Upper lobe of right lung (tissue), 1 donor: ENCODE data around the gene TFF3. TPM values are rescaled to one million over a fixed set of nuclear protein-coding genes. Genes with fewer than 3 reads are reported as not detected.

ENCODE experiments used
- ATAC-seq: fragments of 200-7000 bp; cut with Tn5 transposase; one replicate; pipeline ENCODE4 v1.9.1; 2020; ENCODE audit warnings: mild to moderate bottlenecking, moderate library complexity
- DNase-seq: peaks from one replicate; pipeline ENCODE4 v3.0.0-alpha.2; 2020
- H3K27ac ChIP-seq: fragments of 200-600 bp; one replicate; pipeline ENCODE4 v1.8.0; 2022
- H3K27me3 ChIP-seq: fragments of 200-600 bp; one replicate; pipeline ENCODE4 v1.8.0; 2022; ENCODE audit warnings: mild to moderate bottlenecking
- H3K36me3 ChIP-seq: fragments of 200-600 bp; one replicate; pipeline ENCODE4 v1.8.0; 2022
- H3K4me1 ChIP-seq: fragments of 200-600 bp; one replicate; pipeline ENCODE4 v1.8.0; 2022
- H3K4me3 ChIP-seq: fragments of 200-600 bp; one replicate; pipeline ENCODE4 v1.8.0; 2022; ENCODE audit warnings: mild to moderate bottlenecking
- H3K9me3 ChIP-seq: fragments of 200-600 bp; one replicate; pipeline ENCODE4 v1.8.0; 2022
- CTCF ChIP-seq: fragments of 200-600 bp; IDR thresholded peaks from one replicate; pipeline ENCODE4 v1.8.0; 2022; ENCODE audit warnings: antibody characterized with exemption
- intact Hi-C: fragments of 100-400 bp; cut with DNase I; formaldehyde crosslinking; loops from one replicate; pipeline ENCODE4 v1.11.0; 2022
- total RNA-seq: library from RNA; stranded (reverse); fragmentation: NEBNext Ultra II Directional; extraction: Animal tissue kit (Norgen Biotek cat#: 25700); gene quantifications from one replicate; pipeline ENCODE4 v1.2.1, GENCODE V29; 2021
- donor health status: DM: no; HTN: yes; CAD: no; lungs with severe emphysema.

TFF3 gene
- total RNA-seq, 1 donor from 2014 or later = 19.6 TPM

- Histone ChIP-seq H3K36me3 (no peaks in the 10 kb centered on the region), H3K4me3 (no peak overlapping the region), H3K27ac (no peak overlapping the region), H3K27me3 (no peaks in the 10 kb centered on the region), H3K9me3 (no peaks in the 10 kb centered on the region), H3K4me1 (peaks cover 18% of the 10 kb centered on the region)
- no peak for TF ChIP-seq CTCF
- DNase-seq (no peak), ATAC-seq (no peak)
- intact Hi-C loops = no loop called here
Measured at GRCh38 chr21:42317826-42318746, 2.9 kb upstream of the TFF3 start.

GRCh38 chr21:42317341-42317741 lies 2.1 kb upstream of the TFF3 start:
- no peak for DNase-seq
- ATAC-seq = no peak
- Histone ChIP-seq H3K27me3 (no peaks in the 10 kb centered on the region), H3K27ac (no peak overlapping the region), H3K4me1 (peaks cover 19% of the 10 kb centered on the region), H3K4me3 (no peak overlapping the region), H3K36me3 (no peaks in the 10 kb centered on the region), H3K9me3 (no peaks in the 10 kb centered on the region)
- intact Hi-C loops = no loop called here
- TF ChIP-seq CTCF = no peak

- DNase-seq = no peak
- intact Hi-C loops = no loop called here
Measured at GRCh38 chr21:42316891-42317290, 1.7 kb upstream of the TFF3 start.

GRCh38 chr21:42314616-42315295 lies 453 bp downstream of the TFF3 start:
- H3K9me3 ChIP-seq = no peaks in the 10 kb centered on the region
- H3K4me3 ChIP-seq = no peak overlapping the region
- no peak overlapping the region for H3K27ac ChIP-seq
- DNase-seq (no peak), ATAC-seq (no peak)
- TF ChIP-seq CTCF = no peak
- intact Hi-C loops = no loop called here
- no peaks in the 10 kb centered on the region for H3K36me3 ChIP-seq
- H3K27me3 ChIP-seq = no peaks in the 10 kb centered on the region
- H3K4me1 ChIP-seq = peaks cover 19% of the 10 kb centered on the region

More at GRCh38 chr21:42316891-42317290, 1.7 kb upstream of the TFF3 start:
- no peak for ATAC-seq
- Histone ChIP-seq H3K4me1 (peaks cover 19% of the 10 kb centered on the region), H3K27me3 (no peaks in the 10 kb centered on the region), H3K27ac (no peak overlapping the region), H3K9me3 (no peaks in the 10 kb centered on the region), H3K36me3 (no peaks in the 10 kb centered on the region), H3K4me3 (no peak overlapping the region)
- no peak for TF ChIP-seq CTCF

- intact Hi-C loops = no loop called here
- H3K4me1 ChIP-seq = peaks cover 18% of the 10 kb centered on the region
- ATAC-seq = no peak
- H3K27me3 ChIP-seq = peaks cover 2% of the 10 kb centered on the region
- H3K4me3 ChIP-seq = no peak overlapping the region
- DNase-seq = peak; percentile 63
- TF ChIP-seq CTCF = no peak
- no peaks in the 10 kb centered on the region for H3K36me3 ChIP-seq
- H3K9me3 ChIP-seq = no peaks in the 10 kb centered on the region
- no peak overlapping the region for H3K27ac ChIP-seq
Measured at GRCh38 chr21:42313501-42313969, 1.7 kb downstream of the TFF3 start.
